Left lung (tissue), 10 donors: ENCODE measurements around the gene FARP1. TPM values are rescaled to one million over a fixed set of nuclear protein-coding genes. Genes with fewer than 3 reads are reported as not detected.

Experiments used
- ATAC-seq: fragments of 200-7000 bp; cut with Tn5 transposase; one replicate; pipeline ENCODE4 v1.9.1; 2020; ENCODE audit warnings: moderate library complexity
- DNase-seq, 4 donors: peaks; one replicate each; pipeline ENCODE4 v3.0.0-alpha.2; 2013 to 2020
- H3K27ac ChIP-seq, 2 donors: fragments of 200-600 bp; sonication (generic) in 1 of 2; one replicate each; pipeline versions ENCODE4 v1.5.0 to v1.8.0; 2020 to 2021
- H3K27me3 ChIP-seq, 2 donors: fragments of 200-600 bp; sonication (generic) in 1 of 2; one replicate each; pipeline versions ENCODE4 v1.5.0 to v1.8.0; 2020 to 2021
- H3K36me3 ChIP-seq, 2 donors: fragments of 200-600 bp; sonication (generic) in 1 of 2; one replicate each; pipeline versions ENCODE4 v1.5.0 to v1.8.0; 2020 to 2021
- H3K4me1 ChIP-seq, 2 donors: fragments of 200-600 bp; one replicate each; pipeline ENCODE4 v1.8.0; 2021
- H3K4me3 ChIP-seq, 2 donors: fragments of 200-600 bp; sonication (generic) in 1 of 2; one replicate each; pipeline versions ENCODE4 v1.5.0 to v1.8.0; 2020 to 2021; ENCODE audit warnings: mild to moderate bottlenecking in 1 of 2
- H3K9me3 ChIP-seq, 2 donors: fragments of 200-600 bp; sonication (generic) in 1 of 2; one replicate each; pipeline versions ENCODE4 v1.5.0 to v1.8.0; 2020 to 2021
- intact Hi-C, 2 donors: fragments of 100-400 bp; cut with DNase I; formaldehyde crosslinking; loops; one replicate each; pipeline versions ENCODE4 v1.11.2 to v1.14.2; 2022
- polyA plus RNA-seq, 6 donors: library from polyadenylated mRNA; unstranded; fragments of 120-200 nt; gene quantifications; one replicate each; pipeline ENCODE4 v1.2.1, GENCODE V29; 2013; ENCODE audit not compliant: insufficient read length in 6 of 6
- total RNA-seq, 2 donors: library from RNA; stranded (reverse); fragmentation: NEBNext Ultra II Directional; extraction: Animal tissue kit (Norgen Biotek cat#: 25700); gene quantifications; one replicate each; pipeline ENCODE4 v1.2.1, GENCODE V29; 2021
- TF ChIP-seq, protein P1 (sequence below), 2 donors: fragments of 200-600 bp; sonication (generic) in 1 of 2; IDR thresholded peaks; one replicate each; pipeline versions ENCODE4 v1.5.0 to v1.8.0; 2021; ENCODE audit warnings: antibody characterized with exemption in 2 of 2
- donor health status: DM: no; HTN: yes; CAD: no.
- donor health status: DM: no; HTN: no; CAD: no.

Gene FARP1
- total and polyA plus RNA-seq, 8 donors, result 78.9 to 142 (median 132) TPM

DNA sequence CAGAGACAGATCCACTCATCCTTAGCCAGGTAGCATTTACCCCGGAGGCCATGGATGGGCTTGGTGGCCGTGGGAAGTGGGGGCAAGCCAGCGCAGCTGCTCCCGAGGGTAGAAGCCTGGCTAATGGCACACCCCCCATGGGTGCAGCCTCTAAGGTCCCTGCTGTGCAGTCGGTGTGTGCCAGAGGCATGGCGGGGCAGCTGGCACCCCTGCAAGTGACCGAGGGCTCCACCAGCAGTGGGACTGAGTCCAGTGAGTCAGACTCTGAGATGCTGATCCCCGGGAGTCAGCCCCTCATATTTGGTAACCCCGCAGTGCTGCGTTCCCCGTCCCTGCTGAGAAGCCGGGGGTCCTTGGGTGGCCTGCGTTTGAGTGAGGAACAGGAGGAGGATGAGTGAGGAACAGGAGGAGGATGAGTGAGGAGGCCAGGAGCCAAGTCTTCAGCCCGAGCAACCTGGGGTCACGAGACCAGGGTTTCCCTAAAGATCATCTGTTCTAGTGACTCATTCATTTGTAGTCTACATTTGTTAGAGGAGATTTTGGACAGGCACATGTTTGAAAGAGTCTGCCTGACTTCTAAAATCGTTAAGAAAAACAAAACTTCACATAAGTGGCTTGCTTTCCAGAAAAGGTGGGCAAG, 253.3 kb downstream of the FARP1 start:
- Histone ChIP-seq H3K27ac (no peak overlapping the region), H3K27me3 (no peaks in the 10 kb centered on the region), H3K4me3 (no peak overlapping the region), H3K9me3 (no peaks in the 10 kb centered on the region), H3K4me1 (no peaks in the 10 kb centered on the region), H3K36me3 (peaks cover 0 to 29% of the 10 kb centered on the region in 2 donors)
- DNase-seq, result no peak
- ATAC-seq, result no peak
- intact Hi-C loops, result no loop called here
- TF ChIP-seq, protein P1, sequence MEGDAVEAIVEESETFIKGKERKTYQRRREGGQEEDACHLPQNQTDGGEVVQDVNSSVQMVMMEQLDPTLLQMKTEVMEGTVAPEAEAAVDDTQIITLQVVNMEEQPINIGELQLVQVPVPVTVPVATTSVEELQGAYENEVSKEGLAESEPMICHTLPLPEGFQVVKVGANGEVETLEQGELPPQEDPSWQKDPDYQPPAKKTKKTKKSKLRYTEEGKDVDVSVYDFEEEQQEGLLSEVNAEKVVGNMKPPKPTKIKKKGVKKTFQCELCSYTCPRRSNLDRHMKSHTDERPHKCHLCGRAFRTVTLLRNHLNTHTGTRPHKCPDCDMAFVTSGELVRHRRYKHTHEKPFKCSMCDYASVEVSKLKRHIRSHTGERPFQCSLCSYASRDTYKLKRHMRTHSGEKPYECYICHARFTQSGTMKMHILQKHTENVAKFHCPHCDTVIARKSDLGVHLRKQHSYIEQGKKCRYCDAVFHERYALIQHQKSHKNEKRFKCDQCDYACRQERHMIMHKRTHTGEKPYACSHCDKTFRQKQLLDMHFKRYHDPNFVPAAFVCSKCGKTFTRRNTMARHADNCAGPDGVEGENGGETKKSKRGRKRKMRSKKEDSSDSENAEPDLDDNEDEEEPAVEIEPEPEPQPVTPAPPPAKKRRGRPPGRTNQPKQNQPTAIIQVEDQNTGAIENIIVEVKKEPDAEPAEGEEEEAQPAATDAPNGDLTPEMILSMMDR (IDR thresholded peaks at IDR 0.05), result no peak

DNA sequence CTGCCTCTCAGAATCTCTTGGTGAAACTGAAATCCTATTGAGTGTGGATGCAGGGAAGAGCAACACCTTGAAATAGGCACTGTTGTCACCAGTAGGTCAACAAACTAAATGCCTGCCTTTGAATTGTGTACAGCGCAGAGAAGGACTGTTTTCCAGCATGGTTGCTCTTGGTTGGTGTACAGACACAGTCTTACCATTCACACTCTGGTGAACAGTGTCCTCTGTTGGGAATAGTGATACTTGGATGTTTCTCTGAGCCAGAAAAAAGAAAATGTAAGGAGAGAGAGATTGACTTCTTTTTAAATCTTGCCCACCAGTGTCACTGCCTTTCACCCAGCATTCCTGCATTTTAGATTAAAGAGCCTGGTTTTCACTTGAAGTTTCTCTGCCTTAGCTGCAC, 254.3 kb downstream of the FARP1 start:
- ATAC-seq, result peak; percentile 42
- Histone ChIP-seq H3K4me3 (no peak overlapping the region), H3K9me3 (no peaks in the 10 kb centered on the region), H3K27me3 (no peaks in the 10 kb centered on the region), H3K36me3 (peaks cover 0 to 29% of the 10 kb centered on the region in 2 donors), H3K27ac (no peak overlapping the region), H3K4me1 (no peaks in the 10 kb centered on the region)
- TF ChIP-seq, protein P1 (IDR thresholded peaks at IDR 0.05), result no peak
- intact Hi-C loops, result no loop called here
- peak in 1 of 4 donors; percentile 25 for DNase-seq

DNA sequence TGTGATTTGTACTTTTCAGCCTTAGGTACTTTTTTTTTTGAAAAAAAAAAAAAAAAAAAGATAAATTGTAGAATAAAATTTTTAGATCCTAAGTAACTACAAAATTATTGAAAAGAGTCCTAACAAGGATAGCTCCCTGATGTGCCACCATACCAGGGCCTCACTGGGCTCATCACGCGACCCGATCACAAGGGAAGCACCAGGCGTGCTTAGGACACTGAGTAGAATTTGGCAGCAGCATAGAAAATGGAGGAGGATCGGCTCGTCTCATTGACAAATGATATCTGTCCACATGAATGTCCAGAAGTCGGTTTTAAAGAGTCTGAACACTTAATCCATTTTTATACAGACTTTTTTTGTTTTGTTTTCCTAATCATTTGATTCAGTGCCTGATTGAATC, 255.0 kb downstream of the FARP1 start:
- DNase-seq (no peak), ATAC-seq (no peak)
- TF ChIP-seq, protein P1 (IDR thresholded peaks at IDR 0.05), result no peak
- H3K27ac ChIP-seq, result no peak overlapping the region
- no peaks in the 10 kb centered on the region for H3K27me3 ChIP-seq
- H3K9me3 ChIP-seq, result no peaks in the 10 kb centered on the region
- intact Hi-C loops, result no loop called here
- peaks cover 0 to 29% of the 10 kb centered on the region in 2 donors for H3K36me3 ChIP-seq
- no peaks in the 10 kb centered on the region for H3K4me1 ChIP-seq
- H3K4me3 ChIP-seq, result no peak overlapping the region

DNA sequence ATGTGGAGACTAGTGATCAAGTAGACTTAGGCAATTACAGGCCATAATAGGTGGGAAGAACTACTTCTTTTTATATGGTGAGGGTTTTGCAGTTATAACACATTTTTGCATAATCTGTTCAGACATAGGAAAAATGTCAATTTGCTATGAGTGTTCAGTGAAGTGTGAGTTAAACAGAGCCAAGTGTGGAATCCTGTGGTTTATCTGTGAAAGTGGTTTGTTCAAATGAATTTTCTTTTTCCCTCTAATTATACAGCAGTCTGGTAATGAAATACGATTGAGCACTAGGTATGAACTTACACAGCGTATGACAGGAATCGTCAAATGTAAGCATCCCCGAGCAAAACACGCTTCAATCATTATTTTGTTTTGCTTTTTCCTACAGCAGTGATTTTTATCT, 255.7 kb downstream of the FARP1 start:
- H3K27me3 ChIP-seq, result no peaks in the 10 kb centered on the region
- no peak for DNase-seq
- peaks cover 0 to 26% of the 10 kb centered on the region in 2 donors for H3K36me3 ChIP-seq
- no peaks in the 10 kb centered on the region for H3K9me3 ChIP-seq
- H3K4me3 ChIP-seq, result no peak overlapping the region
- no peaks in the 10 kb centered on the region for H3K4me1 ChIP-seq
- TF ChIP-seq, protein P1 (IDR thresholded peaks at IDR 0.05), result no peak
- H3K27ac ChIP-seq, result no peak overlapping the region
- no peak for ATAC-seq
- intact Hi-C loops, result no loop called here

DNA sequence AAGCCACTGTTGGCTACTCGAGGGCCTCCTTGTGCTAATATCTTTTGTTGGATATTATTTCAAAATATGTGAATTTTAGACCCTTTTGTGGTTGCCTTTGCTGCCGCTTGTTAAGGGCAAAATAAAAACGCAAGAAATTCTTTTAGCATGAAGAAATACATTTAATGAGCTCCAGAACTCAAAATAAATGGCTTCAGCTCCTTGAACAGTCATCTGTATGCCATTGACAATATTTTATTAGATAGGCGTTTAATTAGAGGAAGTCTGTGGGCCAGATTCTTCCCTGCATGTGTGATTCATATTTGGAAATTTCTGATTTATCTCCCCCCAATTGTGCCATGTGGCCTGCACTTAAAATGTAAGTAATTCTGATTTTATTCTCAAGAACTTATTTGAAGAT, 256.9 kb downstream of the FARP1 start:
- H3K4me1 ChIP-seq, result no peaks in the 10 kb centered on the region
- intact Hi-C loops, result no loop called here
- DNase-seq, result no peak
- no peaks in the 10 kb centered on the region for H3K9me3 ChIP-seq
- H3K36me3 ChIP-seq, result peaks cover 0 to 15% of the 10 kb centered on the region in 2 donors
- ATAC-seq, result no peak
- TF ChIP-seq, protein P1 (IDR thresholded peaks at IDR 0.05), result no peak
- H3K27me3 ChIP-seq, result no peaks in the 10 kb centered on the region
- H3K4me3 ChIP-seq, result no peak overlapping the region
- H3K27ac ChIP-seq, result no peak overlapping the region
